ENCODE measurements around the gene DNASE1L2. TPM values are rescaled to one million over a fixed set of nuclear protein-coding genes. Genes with fewer than 3 reads are reported as not detected.

The DNASE1L2 gene
- total RNA-seq, 2 donors from 2014 or later, result 0.35 to 1.3 TPM

GRCh38 chr16:2212362-2213324 lies 23.6 kb upstream of the DNASE1L2 start:
- H3K9me3 ChIP-seq (ENCODE audit: control insufficient read depth, low read length), result no peaks in the 10 kb centered on the region
- 89% methylated on average over 15 to 19 of the region's 19 CpGs for WGBS, 2 experiments (ENCODE audit: insufficient coverage in 1 of 2, insufficient read length in 1 of 2)
- H3K27ac ChIP-seq (ENCODE audit: low read depth, low read length), result no peak overlapping the region
- peak overlapping the region; percentile 44 for H3K9ac ChIP-seq (ENCODE audit: extremely low read depth, low read length, poor library complexity, severe bottlenecking)
- H3K4me1 ChIP-seq (ENCODE audit: control insufficient read depth, insufficient read depth, low read length), result peaks cover 3% of the 10 kb centered on the region
- DNase-seq, result no peak
- H3K27me3 Mint-ChIP-seq (ENCODE audit: insufficient read depth), result no peaks in the 10 kb centered on the region
- peak overlapping the region; percentile 86 for H3K4me3 ChIP-seq (ENCODE audit: low read length)
- peaks cover 12% of the 10 kb centered on the region for H3K4me1 Mint-ChIP-seq
- peak overlapping the region; percentile 44 for H3K27ac Mint-ChIP-seq
- H3K36me3 ChIP-seq (ENCODE audit: control insufficient read depth, insufficient read depth, low read length), result peaks cover 30% of the 10 kb centered on the region
- TF ChIP-seq, protein P1, sequence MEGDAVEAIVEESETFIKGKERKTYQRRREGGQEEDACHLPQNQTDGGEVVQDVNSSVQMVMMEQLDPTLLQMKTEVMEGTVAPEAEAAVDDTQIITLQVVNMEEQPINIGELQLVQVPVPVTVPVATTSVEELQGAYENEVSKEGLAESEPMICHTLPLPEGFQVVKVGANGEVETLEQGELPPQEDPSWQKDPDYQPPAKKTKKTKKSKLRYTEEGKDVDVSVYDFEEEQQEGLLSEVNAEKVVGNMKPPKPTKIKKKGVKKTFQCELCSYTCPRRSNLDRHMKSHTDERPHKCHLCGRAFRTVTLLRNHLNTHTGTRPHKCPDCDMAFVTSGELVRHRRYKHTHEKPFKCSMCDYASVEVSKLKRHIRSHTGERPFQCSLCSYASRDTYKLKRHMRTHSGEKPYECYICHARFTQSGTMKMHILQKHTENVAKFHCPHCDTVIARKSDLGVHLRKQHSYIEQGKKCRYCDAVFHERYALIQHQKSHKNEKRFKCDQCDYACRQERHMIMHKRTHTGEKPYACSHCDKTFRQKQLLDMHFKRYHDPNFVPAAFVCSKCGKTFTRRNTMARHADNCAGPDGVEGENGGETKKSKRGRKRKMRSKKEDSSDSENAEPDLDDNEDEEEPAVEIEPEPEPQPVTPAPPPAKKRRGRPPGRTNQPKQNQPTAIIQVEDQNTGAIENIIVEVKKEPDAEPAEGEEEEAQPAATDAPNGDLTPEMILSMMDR (conservative IDR thresholded peaks at IDR 0.05), result no peak
- no peaks in the 10 kb centered on the region for H3K9me3 Mint-ChIP-seq
- no peaks in the 10 kb centered on the region for H3K27me3 ChIP-seq (ENCODE audit: control insufficient read depth, insufficient read depth, low read length, poor library complexity, severe bottlenecking)
- H3K4me3 Mint-ChIP-seq, result peak overlapping the region; percentile 65
- peaks cover 22% of the 10 kb centered on the region for H3K36me3 Mint-ChIP-seq (ENCODE audit: low read depth)

GRCh38 chr16:2213817-2214718 lies 22.2 kb upstream of the DNASE1L2 start:
- Mint-ChIP-seq H3K36me3 (ENCODE audit: low read depth) (peaks cover 12% of the 10 kb centered on the region), H3K4me1 (peaks cover 12% of the 10 kb centered on the region), H3K27ac (no peak overlapping the region), H3K4me3 (peak overlapping the region; percentile 71), H3K27me3 (ENCODE audit: insufficient read depth) (no peaks in the 10 kb centered on the region), H3K9me3 (no peaks in the 10 kb centered on the region)
- no peak for DNase-seq
- Histone ChIP-seq H3K27ac (ENCODE audit: low read depth, low read length) (peak overlapping the region; percentile 57), H3K9me3 (ENCODE audit: control insufficient read depth, low read length) (no peaks in the 10 kb centered on the region), H3K27me3 (ENCODE audit: control insufficient read depth, insufficient read depth, low read length, poor library complexity, severe bottlenecking) (no peaks in the 10 kb centered on the region), H3K9ac (ENCODE audit: extremely low read depth, low read length, poor library complexity, severe bottlenecking) (peak overlapping the region; percentile 78), H3K36me3 (ENCODE audit: control insufficient read depth, insufficient read depth, low read length) (peaks cover 17% of the 10 kb centered on the region), H3K4me1 (ENCODE audit: control insufficient read depth, insufficient read depth, low read length) (peaks cover 3% of the 10 kb centered on the region), H3K4me3 (ENCODE audit: low read length) (peak overlapping the region; percentile 86)
- WGBS, 2 experiments (ENCODE audit: insufficient coverage in 1 of 2, insufficient read length in 1 of 2), result 1% methylated on average over 33 to 98 of the region's 98 CpGs
- TF ChIP-seq, protein P1 (conservative IDR thresholded peaks at IDR 0.05), result peak; percentile 45

DNA sequence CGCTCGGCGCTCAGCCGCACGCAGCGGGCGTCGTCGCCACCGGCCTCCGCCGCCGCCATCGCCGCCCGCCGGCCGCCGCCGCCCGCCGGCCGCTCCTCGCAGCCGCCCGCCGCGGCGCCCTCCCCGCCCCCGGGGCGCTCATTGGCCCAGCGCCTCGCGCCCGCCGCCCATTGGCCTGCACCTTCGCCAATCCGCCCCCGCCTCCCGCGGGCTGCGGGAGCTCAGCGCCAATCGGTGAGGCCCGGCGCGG lies 21.6 kb upstream of the DNASE1L2 start, which contains the start of gene PGP:
PGP (minus strand) TSS at position 122 of the 250 bp plus-strand sequence; CDS start at position 59, 63 bp downstream.
- no peaks in the 10 kb centered on the region for H3K27me3 ChIP-seq (ENCODE audit: control insufficient read depth, insufficient read depth, low read length, poor library complexity, severe bottlenecking)
- DNase-seq, result no peak
- H3K27ac ChIP-seq (ENCODE audit: low read depth, low read length), result peak within 1 kb of the TSS; percentile 87
- peak within 1 kb of the TSS; percentile 91 for H3K9ac ChIP-seq (ENCODE audit: extremely low read depth, low read length, poor library complexity, severe bottlenecking)
- H3K9me3 ChIP-seq (ENCODE audit: control insufficient read depth, low read length), result no peaks in the 10 kb centered on the region
- Mint-ChIP-seq H3K36me3 (ENCODE audit: low read depth) (peaks cover 12% of the 10 kb centered on the region), H3K4me1 (peaks cover 12% of the 10 kb centered on the region), H3K27me3 (ENCODE audit: insufficient read depth) (no peaks in the 10 kb centered on the region), H3K4me3 (peak within 1 kb of the TSS; percentile 71), H3K27ac (peak within 1 kb of the TSS; percentile 99), H3K9me3 (no peaks in the 10 kb centered on the region)
- 0% methylated on average over 1 to 48 of the region's 48 CpGs for WGBS, 2 experiments (ENCODE audit: insufficient coverage in 1 of 2, insufficient read length in 1 of 2)
- peak within 1 kb of the TSS; percentile 86 for H3K4me3 ChIP-seq (ENCODE audit: low read length)
- H3K4me1 ChIP-seq (ENCODE audit: control insufficient read depth, insufficient read depth, low read length), result peaks cover 3% of the 10 kb centered on the region
- H3K36me3 ChIP-seq (ENCODE audit: control insufficient read depth, insufficient read depth, low read length), result peaks cover 17% of the 10 kb centered on the region
- TF ChIP-seq, protein P1 (conservative IDR thresholded peaks at IDR 0.05), result no peak
